GM21717 (cell line): ENCODE data around the gene DCC.
"Not testable (repeated sequence)": the region's sequence is repeated elsewhere in the genome, so short reads cannot be mapped to it uniquely, and the experiment has no call there.

Experiments used
- ATAC-seq: cut with Tn5 transposase; IDR thresholded peaks from one replicate; pipeline ENCODE4 v1.9.1; 2021; ENCODE audit warnings: mild to moderate bottlenecking, moderate library complexity; ENCODE audit not compliant: unreplicated experiment

Gene DCC

DNA sequence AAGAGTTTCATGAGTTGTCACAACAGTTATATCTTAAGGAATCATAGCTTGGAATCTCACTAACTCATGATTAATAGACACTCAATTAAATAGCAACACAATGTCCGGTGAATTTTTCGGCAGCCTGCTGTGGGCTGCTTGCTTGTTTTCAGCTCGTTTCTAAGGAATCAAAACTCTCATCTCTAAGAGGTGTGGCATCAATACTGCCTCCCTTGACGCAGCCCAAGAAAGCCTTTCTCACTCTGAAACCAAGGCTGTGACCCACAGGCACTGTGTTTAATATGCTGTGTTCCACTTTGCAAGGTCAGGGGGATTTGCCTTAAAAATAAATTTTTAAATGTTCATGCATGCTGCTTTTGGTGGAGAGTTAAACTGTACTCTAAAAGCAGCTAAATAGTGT, 5.4 kb downstream of the DCC start:
- ATAC-seq = no peak

DNA sequence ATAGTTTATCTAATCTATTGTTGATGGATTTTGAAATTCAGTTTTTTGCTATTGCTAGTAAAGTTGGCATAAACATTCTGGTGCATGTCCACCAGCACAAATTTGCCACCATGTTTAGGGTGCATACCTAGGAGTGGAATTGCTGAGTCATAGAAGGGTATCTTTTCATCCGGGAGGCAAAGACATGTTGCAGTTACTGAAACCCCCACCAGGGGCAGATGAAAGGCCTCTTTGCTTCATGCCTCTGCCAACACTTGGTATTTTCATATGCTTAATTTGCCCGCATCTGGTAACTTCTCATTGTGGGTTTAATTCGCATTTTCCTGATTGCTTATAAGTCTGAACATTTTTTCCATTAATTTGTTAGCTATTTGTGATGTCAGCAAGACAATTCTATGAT, 8.2 kb downstream of the DCC start:
- no peak for ATAC-seq

DNA sequence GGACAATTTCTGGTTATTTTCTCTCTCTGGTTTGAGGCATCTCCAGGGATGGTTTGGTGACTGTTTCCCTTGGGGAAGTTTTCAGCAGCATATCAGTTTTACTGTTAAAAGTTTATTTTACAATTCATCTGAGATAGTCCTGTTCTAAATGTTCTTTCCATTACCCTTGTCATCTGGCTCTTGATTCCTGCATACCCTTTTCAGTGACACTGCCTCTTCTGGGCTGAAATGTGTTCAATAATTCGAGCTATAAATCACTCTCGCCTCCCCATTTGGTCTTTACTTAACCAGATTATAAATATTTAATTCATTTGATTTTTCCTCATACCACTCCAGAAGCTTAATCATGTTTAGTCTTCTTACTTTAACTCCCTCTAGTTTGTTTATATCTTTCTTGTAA, 9.5 kb downstream of the DCC start:
- ATAC-seq = no peak

DNA sequence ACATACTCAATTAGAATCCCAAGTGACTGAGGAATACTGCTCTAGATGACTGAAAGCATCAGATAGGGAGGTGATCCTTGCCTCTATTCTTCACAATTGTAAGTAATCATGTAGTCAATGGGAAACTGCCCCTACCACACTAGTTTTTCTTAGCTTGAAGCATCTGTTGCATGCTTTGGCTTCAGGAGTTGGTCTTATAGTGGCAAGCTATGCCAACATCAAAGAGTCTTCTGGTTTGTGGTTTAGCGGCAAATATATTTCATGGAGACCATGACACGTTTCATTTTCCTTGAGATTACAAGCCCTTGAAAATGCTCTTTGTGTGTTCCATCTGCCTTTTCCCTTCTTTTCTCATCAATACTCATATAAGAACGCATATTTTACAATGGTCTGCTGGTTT, 12.9 kb downstream of the DCC start:
- no peak for ATAC-seq

DNA sequence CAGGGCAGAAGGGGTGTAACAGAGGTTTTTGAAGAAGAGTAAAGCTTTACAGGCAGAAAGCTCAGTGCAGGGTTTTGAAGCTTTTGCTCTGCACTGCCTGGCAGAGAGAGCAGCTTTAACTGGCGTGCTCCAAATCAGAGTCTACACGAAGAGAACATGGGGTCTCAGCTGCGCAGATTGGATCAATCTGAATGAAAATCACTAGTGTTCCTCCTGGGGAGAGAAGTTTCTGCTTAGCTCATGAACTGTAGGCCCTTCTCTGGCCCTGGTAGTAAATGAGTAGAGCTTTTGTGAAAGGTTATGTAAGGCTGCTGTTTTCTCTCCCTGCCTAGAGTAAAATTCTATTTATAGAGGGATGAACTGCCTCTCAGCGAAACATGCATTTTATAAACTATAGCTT, 13.6 kb downstream of the DCC start:
- ATAC-seq = no peak

DNA sequence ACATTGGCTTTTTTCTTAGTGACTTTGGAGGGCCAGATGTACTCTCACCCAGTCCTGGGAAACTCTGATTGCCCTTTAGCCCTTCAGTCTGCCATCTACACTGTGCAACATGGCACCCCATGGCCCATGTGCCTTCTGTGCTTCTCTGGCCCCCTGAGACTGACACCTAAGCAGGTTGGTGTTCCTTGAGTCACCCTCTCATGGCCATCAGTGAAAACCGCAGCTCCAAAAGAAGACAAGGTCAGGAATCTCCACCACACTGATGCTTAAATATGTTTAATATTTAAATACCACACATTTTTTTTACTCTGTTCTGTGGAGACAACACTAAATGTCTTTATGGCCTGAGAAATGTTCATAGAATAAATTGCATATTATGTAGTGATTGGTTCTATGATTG, 23.9 kb downstream of the DCC start:
- ATAC-seq = no peak

DNA sequence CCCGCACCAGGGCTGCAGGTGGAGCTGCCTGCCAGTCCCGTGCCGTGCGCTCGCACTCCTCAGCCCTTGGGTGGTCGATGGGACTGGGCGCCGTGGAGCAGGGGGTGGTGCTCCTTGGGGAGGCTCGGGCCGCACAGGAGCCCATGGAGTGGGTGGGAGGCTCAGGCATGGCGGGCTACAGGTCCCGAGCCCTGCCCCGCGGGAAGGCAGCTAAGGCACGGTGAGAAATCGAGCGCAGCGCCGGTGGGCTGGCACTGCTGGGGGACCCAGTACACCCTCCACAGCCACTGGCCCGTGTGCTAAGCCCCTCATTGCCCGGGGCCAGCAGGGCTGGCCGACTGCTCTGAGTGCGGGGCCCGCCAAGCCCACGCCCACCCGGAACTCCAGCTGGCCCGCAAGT, 26.9 kb downstream of the DCC start:
- ATAC-seq = not testable (repeated sequence)

DNA sequence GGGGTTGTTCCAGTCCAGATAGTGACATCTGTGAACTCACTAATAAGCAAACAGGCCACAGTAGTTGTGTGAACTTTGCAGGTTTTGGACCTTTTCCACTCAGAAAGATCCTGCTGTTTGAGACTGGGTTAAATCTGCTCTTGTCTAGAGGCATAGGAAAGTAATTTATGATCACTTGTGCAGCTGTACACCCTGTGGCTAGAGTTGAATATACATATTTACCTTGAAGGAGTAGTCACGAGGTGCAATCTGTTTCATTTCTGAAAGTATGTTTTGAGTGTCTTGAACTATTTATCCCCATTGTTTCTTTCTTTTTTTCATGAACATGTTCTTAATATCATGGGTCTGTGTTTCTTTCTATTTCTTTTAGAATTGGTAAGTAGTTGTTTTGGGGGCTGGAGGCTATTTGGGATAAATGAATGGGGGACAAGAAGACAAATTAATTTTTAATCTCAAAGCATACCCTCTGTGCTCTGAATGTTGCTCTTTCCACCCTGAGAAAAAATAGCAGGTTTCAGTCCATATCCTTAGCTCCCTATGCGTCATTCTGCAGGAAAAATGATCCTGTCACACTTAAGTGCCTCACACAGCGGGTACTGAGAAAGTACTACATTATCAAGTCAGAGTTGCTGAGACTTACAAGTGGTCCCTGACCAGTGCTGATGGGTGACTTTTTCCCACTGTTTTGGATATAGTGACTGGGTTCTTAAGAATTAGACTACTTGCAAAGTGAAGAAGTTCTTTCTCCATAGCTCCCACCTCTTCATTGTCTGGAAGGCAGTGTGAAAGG, 28.2 kb downstream of the DCC start:
- no peak for ATAC-seq

DNA sequence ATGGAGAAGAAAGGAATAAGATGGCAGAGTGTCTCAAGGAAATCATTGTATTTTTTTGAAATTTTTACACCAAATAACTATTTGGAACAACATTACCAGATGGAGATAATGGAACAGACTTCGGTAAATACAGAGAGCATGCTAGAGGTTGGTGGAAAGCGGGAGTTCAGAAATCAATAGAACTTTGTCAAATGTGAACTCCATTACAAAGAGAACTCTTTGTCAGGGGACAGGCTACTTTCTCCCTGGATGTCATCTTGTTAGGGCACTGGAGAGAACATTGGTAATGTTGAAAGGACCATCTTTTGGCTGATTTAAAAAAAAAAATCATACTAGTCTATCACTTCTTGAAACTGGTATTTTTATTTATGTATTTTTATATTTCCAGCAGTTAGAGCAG, 30.8 kb downstream of the DCC start:
- no peak for ATAC-seq

DNA sequence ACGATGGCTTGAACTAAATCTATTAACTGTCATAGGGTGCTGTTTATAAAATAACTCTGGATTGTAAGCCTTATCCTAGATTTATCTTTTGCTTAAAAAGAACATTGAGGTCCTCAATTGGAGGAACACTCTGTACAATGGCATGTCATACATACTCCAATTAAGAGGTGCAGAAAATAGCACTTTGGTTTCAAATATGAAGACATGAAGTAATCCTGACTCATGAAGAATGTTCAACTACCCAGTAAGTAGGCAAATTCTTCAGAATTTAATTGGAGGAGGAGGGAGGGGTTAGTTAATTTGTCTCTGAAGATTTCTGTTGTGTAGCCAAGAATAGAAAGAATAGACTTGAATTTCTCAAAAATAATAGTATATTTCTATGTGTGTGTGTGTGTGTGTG, 36.1 kb downstream of the DCC start:
- no peak for ATAC-seq

DNA sequence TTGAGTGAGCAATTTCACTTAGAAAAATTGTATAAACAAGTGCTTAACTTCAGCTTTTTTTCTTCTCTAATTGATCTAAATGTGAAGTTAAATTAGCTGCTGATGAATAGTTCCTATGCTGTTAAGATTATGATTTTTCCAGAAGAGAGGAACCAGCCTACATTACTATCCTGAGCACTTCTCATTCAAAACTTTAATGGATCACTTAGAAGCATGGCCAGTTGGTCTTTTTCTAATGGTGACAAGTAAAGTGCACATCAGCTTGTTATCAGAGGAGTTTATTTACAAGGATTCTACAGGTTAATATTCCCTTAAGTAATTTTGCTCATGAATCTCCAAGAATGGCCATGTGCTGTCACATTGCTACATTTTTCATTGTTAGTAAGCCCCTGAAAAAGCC, 37.1 kb downstream of the DCC start:
- no peak for ATAC-seq

DNA sequence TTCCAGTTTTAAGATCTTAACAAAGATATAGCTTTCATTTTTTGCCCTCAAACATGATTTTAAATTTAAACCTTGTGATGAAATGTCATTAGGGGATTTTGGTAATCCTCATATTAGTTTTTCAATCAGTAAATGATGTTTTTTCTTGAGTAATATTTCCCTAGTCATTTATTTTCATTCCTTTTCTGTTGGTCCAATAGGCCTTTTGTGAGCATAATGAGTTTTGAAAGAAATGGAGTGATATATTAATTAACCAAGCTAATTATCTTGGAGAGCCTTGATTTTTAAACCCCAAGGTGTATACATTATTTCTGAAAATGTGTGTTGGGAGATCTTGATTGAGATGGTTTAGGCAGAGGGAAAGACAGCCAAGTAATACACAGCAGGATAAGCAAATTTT, 46.3 kb downstream of the DCC start:
- no peak for ATAC-seq

DNA sequence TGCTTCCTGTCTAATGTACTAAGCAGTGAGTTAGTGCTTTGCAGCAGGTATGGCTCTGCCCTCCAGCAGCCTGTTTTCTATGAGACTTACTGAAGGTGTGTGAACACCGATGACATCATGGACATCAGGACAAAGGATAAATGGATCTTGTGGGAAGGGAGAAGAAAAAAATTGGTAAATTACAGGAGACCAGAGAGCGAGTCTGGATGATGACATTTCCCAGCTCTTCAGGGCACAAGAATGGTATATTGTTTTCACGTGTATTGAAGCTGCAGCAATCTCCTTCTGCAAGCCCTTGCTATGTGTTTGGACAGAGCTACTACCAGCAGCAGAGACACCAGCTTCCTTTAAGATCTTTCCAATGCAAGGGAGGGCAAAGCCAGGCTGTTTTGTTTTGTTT, 47.2 kb downstream of the DCC start:
- no peak for ATAC-seq

DNA sequence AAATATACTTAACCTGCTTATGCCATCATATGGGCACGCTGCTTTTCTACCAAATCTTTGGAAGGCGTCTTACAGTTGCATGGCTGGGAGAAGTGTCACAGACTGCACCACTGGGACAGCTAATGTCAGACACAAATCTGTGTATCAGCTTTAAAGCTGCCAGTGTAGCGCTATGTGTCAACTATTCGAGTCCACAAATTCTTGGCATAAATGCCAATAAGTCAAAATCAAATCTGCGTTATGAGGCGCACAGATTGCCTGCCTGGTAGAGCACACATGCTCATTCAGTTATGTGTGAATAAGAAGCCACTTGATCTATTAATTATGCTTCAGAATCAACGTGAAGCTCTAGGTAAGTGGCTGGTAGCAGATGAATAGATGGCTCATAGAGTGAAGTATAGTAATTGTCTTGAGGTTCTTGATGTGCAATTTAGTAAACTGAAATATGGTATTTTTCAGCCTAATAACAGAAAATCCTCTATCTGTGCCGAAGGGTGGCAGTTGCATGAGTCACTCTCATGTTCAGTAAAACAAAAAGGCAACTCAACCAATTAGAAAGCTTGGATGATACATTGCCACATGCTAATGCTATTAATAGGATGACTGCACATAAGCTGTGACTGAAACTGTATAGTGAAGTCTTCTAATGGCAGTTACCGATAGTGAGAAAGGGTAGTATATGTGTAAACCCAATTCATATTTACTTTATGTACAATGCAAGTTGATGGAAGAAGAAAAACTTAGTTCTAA, 52.0 kb downstream of the DCC start:
- peak; percentile 59 for ATAC-seq

DNA sequence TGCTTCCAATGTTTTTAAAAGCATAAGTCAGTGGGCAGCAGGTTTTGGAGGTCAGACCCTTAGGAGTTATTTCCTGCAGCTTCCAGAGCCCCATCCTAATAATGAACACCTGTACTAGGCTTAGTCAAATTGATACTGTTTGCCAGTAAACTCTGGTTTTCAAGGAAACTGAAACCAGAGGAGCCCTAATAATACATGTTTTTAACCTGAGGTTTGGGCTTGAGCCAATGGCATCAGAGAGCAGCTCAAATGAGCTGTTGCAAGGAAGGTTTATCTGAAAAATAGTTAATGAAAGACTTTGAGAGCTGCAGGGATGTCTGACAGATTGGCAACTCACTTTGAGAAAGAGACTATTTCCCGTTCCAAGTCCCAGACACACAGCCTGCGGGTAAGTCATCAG, 54.6 kb downstream of the DCC start:
- ATAC-seq = peak; percentile 48

DNA sequence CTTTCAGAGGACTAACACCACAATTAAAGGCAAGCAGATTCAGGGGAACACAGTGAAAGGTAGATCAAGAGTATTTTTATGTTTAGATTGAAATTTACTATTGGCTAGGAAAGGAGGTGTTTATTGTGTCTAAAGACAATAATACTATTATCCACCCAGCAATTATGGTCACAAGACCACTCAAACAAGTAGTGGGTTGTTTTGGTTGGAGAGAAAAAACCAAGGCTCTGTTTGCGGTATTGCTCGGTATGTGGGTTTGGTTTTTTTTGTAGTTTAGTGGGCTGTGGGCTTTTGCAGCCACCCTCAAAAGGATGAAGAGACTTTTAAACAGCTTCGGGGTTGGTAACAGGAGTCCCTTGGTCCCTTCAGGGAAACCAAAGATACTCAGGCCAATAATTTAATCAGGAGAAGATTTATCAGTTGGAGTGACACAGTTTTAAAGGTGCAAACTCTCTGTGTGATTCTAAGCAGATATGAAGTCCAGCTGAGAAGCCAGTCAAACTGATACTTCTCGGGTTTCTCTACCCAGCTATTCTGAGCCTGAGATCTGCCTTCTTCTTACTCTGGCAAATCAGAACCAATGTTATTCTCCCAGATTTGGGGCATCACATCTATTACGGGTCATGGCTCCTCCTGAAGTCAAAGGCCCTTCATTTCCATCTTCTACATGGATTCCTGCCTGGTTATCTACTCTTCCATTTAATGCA, 55.3 kb downstream of the DCC start:
- peak; percentile 64 for ATAC-seq

DNA sequence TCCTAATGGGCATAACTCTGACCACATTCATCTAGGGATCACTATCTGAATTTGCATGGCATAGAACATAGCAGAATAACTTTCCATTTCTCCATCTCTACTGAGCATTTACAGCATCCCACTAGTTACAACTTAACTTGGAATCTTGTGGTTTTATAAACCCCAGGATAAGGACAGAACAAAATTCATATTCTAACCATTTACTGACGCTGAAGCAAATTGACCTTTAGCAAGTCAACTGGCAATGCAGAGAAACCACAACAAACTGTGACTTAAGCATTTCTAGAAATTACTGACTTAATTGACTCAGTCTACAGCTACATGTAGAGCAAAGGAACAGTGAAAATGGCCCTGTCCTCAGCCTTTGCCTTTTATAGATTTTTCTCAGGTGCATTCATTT, 61.2 kb downstream of the DCC start:
- ATAC-seq = no peak

DNA sequence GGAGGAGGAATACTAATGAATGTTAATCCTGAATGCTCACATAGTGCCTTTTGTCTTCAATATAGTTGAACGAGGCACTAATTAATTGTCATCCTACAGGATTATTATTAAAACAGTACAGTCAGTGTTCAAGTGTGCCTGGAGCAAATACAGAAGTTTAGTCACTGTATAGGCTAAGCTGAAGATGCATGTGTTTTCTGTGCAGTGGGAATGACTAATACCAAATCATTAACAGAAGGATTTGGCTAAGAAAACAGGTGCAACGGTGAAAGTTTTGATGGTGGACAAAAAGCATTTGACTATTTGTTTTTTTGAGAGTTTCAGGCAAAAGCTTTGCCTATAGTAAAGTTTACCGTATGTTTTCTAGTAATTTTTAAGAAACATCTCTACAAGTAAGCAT, 62.8 kb downstream of the DCC start:
- no peak for ATAC-seq

DNA sequence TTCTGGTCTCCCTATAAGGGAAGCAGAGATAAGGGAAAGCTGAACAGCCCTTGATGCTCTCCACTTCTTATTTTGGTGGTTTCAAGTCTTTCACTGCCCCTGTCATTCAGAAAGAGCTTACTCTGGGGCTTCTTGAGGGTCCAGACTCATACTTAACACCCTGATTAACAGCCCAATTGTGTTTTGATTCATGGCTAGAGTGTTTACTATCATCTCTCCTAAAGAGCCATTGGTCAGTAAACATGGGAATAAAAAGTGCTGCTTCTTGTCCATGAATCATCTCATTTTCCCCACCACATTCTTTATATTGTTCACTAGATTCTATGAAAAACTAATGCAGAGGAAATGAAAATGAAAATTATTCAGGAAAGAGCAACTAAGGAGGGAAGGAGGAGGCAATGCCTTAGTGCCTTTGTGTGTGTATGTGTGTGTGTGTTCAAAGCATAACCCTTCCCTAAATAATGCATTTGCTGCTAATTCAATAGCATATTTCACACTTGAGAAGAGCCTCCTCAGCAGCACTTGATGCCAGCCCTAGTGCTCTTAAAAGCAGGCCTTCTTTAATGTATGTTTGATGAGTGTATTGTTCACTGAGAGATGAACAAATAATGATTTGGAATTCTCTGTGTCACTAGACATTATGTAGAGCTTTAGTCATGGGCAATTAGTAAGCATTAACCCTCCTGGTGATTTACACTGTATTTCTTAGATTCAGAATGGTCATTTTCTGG, 63.5 kb downstream of the DCC start:
- ATAC-seq = no peak

DNA sequence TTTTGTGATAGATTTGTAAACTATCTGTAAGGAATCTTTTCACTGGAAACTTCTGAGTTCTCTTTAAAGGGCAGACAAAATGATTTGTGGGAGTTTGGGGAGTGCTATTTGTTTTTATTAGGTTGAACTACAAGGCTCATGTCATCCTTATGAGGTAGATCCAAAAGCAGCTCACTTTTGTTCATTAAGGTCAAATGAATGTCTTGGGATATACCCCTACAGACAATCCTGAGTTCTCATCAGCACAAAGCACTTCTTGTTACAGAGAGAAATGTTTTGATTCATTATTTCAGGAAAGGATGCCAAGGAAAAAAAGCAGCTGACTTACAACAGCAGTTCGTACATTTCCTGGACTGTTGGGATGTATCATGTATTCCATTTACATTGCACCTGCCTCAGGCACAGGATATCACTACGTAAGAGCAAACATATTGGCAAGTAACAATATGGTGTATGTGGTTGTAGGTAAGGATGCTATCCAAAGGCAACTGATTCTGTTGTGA, 68.9 kb downstream of the DCC start:
- ATAC-seq = no peak

DNA sequence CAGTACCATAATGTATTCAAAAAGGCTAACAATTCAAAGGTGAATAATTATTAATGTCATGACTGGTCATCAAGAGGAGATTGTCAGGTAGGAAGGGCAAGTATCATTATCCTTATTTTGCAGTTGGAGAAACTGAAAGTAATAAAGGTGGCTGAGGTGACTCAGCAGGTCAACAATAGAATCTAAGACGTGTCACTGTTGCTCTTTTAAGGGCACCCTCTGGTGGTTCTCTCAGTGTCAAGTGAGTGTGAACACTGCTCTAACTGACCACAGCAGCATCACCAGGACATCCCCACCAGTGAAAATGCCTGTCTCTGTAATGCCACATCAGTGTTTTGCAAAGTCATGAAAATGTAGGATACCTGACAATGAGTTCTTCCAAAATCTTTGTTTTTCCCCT, 69.7 kb downstream of the DCC start:
- ATAC-seq = peak; percentile 99
